HG02571 (cell line): ENCODE data around the gene PCDHGB5.
A peak's percentile ranks its signal among the peaks of the same experiment; 100 is the strongest.
"Not testable (repeated sequence)": the region's sequence is repeated elsewhere in the genome, so short reads cannot be mapped to it uniquely, and the experiment has no call there.

Experiments
- ATAC-seq: cut with Tn5 transposase; IDR thresholded peaks from one replicate; pipeline ENCODE4 v1.9.1; 2021; ENCODE audit warnings: mild to moderate bottlenecking, moderate library complexity; ENCODE audit not compliant: unreplicated experiment

PCDHGB5 gene

DNA sequence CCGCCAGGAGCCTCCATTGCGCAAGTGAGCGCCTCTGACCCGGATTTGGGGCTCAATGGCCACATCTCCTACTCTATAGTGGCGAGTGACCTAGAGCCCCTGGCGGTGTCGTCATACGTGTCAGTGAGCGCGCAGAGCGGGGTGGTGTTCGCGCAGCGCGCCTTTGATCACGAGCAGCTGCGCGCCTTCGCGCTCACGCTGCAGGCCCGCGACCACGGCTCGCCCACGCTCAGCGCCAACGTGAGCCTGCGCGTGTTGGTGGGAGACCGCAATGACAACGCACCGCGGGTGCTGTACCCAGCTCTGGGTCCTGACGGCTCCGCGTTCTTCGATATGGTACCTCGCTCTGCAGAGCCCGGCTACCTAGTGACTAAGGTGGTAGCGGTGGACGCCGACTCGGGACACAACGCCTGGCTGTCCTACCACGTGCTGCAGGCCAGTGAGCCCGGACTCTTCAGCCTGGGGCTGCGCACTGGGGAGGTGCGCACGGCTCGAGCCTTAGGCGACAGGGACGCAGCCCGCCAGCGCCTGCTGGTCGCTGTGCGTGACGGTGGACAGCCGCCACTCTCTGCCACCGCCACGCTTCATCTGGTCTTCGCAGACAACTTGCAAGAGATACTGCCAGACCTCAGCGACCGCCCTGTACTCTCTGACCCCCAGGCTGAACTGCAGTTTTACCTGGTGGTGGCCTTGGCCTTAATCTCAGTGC, 12.0 kb downstream of the PCDHGB5 start:
- no peak for ATAC-seq

DNA sequence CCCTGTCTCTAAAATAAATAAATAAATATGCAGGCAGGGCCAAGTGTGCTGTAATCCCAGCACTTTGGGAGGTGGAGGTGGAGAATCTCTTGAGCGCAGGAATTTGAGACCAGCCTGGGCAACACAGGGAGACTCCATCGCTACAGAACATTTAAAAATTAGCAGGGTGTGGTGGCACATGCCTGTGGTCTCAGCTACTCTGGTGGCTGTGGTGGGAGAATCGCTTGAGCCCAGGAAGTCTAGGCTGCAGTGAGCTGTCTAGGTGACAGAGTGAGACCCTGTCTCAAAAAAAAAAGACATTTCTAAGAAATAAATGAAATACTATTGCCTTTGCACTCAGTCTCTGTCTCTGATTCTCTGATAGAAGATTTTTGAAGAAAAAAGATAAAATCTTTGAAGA, 13.8 kb downstream of the PCDHGB5 start:
- ATAC-seq: no peak

- peak; percentile 78 for ATAC-seq
Observed at GRCh38 chr5:141412854-141413539, 15.2 kb downstream of the PCDHGB5 start, which contains the start of gene PCDHGA10. PCDHGA10 (plus strand) TSS chr5:141412987; CDS start chr5:141413176, 189 bp downstream.

GRCh38 chr5:141413540-141414069, 15.9 kb downstream of the PCDHGB5 start:
- no peak for ATAC-seq

DNA sequence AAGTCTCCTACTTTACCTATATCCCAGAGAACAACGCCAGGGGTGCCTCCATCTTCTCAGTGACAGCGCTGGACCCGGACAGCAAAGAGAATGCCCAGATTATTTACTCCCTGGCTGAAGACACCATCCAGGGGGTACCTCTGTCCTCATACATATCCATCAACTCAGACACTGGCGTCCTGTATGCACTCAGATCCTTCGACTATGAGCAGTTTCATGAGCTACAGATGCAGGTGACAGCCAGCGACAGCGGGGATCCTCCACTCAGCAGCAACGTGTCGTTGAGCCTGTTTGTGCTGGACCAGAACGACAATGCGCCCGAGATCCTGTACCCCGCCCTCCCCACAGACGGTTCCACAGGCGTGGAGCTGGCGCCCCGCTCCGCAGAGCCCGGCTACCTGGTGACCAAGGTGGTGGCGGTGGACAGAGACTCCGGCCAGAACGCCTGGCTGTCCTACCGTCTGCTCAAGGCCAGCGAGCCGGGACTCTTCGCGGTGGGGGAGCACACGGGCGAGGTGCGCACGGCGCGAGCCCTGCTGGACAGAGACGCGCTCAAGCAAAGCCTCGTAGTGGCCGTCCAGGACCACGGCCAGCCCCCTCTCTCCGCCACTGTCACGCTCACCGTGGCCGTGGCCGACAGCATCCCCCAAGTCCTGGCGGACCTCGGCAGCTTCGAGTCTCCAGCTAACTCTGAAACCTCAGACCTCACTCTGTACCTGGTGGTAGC, 17.0 kb downstream of the PCDHGB5 start:
- not testable (repeated sequence) for ATAC-seq

GRCh38 chr5:141415275-141415618, 17.5 kb downstream of the PCDHGB5 start:
- ATAC-seq: not testable (repeated sequence)

DNA sequence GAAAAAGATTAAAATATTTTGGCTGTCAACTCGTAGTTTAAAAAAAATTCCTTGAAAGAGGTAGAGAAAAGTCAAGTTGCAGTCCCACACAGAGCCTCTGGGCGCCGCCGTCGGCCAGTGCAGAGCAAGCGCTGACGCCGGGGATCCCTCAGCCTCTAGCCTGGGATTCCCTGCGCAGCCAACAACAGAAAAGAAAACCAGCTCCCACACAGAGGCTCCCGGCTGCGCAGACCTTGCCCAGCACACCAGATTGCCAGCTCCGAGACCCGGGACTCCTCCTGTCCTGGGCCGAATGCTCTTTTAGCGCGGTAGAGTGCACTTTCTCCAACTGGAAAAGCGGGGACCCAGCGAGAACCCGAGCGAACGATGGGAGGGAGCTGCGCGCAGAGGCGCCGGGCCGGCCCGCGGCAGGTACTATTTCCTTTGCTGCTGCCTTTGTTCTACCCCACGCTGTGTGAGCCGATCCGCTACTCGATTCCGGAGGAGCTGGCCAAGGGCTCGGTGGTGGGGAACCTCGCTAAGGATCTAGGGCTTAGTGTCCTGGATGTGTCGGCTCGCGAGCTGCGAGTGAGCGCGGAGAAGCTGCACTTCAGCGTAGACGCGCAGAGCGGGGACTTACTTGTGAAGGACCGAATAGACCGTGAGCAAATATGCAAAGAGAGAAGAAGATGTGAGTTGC, 19.9 kb downstream of the PCDHGB5 start, which contains the start of gene PCDHGB7:
Gene PCDHGB7 (plus strand): TSS at position 184 of the 679 bp plus-strand sequence. CDS start 183 bp downstream, at position 367.
- ATAC-seq: peak; percentile 75

- no peak for ATAC-seq
Observed at GRCh38 chr5:141419074-141419880, 21.5 kb downstream of the PCDHGB5 start.

DNA sequence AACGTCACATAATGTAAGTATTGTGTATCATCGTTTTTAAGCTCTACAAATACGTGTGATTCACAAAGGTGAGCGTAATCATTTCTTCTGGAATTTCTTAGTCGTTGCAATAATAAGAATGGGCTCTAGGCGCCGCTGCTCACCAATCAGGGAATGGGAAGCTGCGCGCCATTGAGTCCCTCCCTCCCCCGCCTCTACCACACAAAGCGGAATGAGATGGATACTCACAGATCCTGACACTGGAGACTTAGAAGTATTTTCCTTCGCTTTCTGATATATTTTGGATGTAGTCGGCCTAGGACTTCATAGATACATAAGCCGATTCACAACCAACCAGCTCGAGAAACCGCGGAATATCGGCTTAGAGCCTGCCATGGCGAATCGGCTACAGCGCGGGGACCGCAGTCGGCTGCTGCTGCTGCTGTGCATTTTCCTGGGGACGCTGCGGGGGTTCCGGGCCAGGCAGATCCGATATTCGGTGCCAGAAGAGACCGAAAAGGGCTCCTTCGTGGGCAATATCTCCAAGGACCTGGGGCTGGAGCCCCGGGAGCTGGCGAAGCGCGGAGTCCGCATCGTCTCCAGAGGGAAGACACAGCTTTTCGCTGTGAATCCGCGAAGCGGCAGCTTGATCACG, 23.2 kb downstream of the PCDHGB5 start, which contains the start of gene PCDHGA11:
Gene PCDHGA11 (plus strand): TSS at position 197 of the 634 bp plus-strand sequence. CDS start 177 bp downstream, at position 374.
- no peak for ATAC-seq

GRCh38 chr5:141421489-141421855, 23.7 kb downstream of the PCDHGB5 start:
- ATAC-seq: no peak

DNA sequence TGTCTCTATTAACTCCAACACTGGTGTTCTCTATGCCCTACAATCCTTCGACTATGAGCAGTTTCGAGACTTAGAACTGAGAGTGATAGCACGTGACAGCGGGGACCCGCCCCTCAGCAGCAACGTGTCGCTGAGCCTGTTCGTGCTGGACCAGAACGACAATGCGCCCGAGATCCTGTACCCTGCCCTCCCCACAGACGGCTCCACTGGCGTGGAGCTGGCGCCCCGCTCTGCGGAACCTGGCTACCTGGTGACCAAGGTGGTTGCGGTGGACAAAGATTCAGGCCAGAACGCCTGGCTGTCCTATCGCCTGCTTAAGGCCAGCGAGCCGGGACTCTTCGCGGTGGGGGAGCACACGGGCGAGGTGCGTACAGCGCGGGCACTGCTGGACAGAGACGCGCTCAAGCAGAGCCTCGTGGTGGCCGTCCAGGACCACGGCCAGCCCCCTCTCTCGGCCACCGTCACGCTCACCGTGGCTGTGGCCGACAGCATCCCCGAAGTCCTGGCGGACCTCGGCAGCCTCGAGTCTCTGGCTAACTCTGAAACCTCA, 25.1 kb downstream of the PCDHGB5 start:
- no peak for ATAC-seq

DNA sequence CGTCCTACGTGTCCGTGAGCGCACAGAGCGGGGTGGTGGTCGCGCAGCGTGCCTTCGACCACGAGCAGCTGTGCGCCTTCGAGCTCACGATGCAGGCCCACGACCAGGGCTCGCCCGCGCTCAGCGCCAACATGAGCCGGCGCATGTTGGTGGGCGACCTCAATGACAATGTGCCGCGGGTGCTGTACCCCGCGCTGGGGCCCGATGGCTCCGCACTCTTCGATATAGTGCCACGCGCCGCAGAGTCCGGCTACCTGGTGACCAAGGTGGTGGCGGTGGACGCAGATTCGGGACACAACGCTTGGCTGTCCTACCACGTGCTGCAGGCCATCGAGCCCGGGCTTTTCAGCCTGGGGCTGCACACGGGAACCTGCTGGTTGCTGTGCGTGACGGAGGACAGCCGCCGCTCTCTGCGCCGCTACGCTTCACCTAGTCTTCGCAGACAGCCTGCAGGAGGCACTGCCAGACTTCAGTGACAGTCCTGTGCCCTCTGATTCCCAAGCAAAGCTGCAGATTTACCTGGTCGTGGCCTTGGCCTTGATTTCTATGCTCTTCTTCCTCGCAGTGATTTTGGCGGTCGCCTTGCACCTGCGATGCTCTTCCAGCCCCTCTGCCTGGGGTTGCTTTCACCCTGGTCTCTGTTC, 30.2 kb downstream of the PCDHGB5 start:
- ATAC-seq: no peak

GRCh38 chr5:141430332-141431113, 32.8 kb downstream of the PCDHGB5 start, which contains the start of gene PCDHGA12:
PCDHGA12 (plus strand) TSS chr5:141430507; CDS start chr5:141430760, 253 bp downstream.
- no peak for ATAC-seq

- no peak for ATAC-seq
Observed at GRCh38 chr5:141431286-141431685, 33.5 kb downstream of the PCDHGB5 start.

DNA sequence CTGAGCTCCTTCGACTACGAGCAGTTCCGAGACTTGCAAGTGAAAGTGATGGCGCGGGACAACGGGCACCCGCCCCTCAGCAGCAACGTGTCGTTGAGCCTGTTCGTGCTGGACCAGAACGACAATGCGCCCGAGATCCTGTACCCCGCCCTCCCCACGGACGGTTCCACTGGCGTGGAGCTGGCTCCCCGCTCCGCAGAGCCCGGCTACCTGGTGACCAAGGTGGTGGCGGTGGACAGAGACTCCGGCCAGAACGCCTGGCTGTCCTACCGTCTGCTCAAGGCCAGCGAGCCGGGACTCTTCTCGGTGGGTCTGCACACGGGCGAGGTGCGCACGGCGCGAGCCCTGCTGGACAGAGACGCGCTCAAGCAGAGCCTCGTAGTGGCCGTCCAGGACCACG, 34.6 kb downstream of the PCDHGB5 start:
- not testable (repeated sequence) for ATAC-seq

DNA sequence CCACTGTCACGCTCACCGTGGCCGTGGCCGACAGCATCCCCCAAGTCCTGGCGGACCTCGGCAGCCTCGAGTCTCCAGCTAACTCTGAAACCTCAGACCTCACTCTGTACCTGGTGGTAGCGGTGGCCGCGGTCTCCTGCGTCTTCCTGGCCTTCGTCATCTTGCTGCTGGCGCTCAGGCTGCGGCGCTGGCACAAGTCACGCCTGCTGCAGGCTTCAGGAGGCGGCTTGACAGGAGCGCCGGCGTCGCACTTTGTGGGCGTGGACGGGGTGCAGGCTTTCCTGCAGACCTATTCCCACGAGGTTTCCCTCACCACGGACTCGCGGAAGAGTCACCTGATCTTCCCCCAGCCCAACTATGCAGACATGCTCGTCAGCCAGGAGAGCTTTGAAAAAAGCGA, 35.0 kb downstream of the PCDHGB5 start:
- not testable (repeated sequence) for ATAC-seq

DNA sequence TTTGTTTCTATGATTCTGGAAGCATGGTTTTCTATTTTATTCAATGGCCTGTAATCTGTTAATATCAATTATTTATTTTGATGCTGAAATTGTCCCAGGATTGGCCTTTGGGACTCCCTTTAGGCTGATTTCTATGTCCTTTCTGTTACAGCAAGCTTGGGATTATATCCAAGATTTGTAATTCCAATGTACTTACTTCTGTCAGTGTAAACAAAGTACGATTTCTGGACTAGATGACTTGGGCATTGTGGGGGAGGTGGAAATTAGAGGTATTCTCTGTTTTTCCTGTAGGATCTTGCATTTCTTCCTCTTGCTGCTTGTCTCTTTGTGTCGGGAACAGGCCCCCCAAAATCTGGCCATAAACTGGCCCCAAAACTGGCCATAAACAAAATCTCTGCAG, 36.3 kb downstream of the PCDHGB5 start:
- no peak for ATAC-seq

DNA sequence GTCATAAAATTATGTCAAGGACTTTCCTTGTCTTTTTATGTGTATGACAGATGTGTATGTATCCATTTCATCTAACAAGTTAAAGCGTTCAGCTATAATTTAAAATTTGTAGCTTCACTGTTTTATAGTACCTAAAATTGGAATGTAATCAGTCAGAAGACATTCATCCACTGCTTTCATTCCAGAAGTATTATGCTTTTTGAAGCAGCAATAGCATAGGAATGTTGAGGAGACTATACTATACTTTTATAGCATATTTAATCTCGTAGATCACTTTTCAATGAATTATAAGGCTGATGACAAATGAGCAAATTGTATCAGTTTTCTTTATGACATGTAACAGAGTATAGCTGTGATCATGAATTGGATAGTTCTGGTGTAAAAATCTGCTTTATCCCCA, 39.5 kb downstream of the PCDHGB5 start:
- no peak for ATAC-seq
